NOMO-1 treated with DMSO at 0.1 percent for 48 hours (cell line): ENCODE measurements around the gene ASMTL.
"Not testable (repeated sequence)": the region's sequence is repeated elsewhere in the genome, so short reads cannot be mapped to it uniquely, and the experiment has no call there.

Experiments
- DNase-seq: peaks from one replicate; lab custom pipeline; 2025; ENCODE audit not compliant: unreplicated experiment; lab: John Stamatoyannopoulos, UW

The ASMTL gene

GRCh38 chrX:1452516-1453394, at the start of gene ASMTL:
Gene ASMTL, minus strand, starts transcription at chrX:1452909. Its CDS starts 69 bp downstream, at chrX:1452840.
- no peak for DNase-seq

- DNase-seq: no peak
Observed at GRCh38 chrX:1502241-1502640, 49.5 kb upstream of the ASMTL start.

DNA sequence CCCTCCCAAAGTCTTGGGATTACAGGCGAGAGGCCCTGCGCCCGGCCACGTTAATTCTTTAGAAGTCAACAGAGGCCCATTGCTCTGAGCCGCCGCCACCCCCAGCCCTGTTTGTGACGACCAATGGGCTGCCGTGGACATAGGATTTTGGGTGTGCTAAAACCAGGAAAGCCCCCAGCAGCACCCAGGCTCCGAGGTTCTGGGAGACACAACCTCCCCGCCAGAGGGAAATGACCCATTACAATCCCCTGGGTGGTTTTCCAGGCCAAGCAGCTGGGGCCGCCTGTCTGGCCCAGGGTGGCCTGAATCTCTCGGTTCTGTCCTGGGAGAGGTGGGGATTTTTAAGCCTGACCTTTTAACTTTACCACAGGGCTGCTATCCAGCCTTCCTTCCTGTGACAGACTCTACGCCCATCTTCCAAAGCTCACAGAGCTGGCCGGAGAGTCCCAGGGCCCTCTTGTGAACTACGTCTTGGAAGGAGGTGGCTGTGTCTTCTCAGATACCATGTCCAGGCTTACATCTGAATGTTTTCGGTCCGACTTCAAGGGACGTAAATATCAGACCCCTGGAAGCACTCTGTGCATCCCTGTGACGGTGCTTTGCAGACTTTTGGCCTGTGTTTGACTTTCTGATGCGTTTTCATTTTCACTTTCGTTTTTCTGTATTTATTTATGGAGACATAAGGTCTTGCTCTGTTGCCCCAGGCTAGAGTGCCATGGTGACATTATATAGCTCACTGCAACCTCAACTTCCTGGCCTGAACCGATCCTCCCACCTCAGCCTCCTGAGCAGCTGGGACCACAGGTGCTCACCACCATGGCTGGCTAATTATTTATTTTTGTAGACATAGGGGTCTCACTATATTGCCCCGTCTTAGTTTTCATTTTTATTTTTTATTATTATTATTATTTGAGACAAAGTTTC, 48.3 kb upstream of the ASMTL start:
- DNase-seq: no peak

- DNase-seq: no peak
Observed at GRCh38 chrX:1496076-1496475, 43.4 kb upstream of the ASMTL start.

GRCh38 chrX:1493877-1494510, 41.3 kb upstream of the ASMTL start:
- peak; percentile 77 for DNase-seq

GRCh38 chrX:1493412-1493811, 40.7 kb upstream of the ASMTL start:
- no peak for DNase-seq

- no peak for DNase-seq
Observed at GRCh38 chrX:1492421-1493012, 39.8 kb upstream of the ASMTL start.

DNA sequence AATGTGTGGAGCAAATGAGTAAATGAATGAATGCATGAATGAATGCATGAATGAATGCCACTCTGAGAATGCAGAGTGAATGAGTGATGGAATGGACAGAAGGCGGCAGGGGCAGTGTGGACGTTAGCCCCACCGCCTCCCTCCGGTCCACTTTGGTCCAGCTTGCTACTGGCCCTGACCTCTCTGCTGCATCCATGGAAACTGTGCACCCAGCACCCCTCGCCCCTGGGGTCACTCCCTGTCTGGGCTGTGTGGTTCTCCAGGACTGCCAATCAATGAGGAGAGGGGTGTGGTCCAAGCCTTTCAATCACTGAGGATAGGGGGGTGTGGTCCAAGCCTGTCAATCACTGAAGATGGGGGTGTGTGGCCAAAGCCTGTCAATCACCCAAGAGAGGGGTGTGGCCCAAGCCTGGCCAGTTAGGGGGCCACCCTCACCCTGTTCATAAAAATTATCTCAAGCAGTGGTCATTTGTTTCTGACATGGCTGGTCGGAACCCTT, 39.2 kb upstream of the ASMTL start:
- DNase-seq: no peak

DNA sequence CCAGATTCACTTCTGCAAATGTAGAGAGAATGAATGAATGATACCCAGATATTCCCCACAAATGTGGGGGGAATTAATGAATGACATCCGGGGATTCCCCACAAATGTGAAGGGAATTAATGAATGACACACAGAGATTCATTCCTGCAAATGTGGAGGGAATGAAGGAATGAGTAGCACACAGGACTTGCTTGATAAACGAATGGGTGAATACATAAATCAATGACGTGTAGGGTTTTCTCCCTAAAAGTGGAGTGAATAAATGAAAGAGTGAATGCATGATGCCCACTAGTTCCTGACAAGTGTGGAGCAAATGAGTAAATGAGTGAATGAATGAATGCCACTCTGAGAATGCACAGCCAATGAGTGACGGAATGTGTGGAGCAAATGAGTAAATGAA, 38.5 kb upstream of the ASMTL start:
- DNase-seq: not testable (repeated sequence)

DNA sequence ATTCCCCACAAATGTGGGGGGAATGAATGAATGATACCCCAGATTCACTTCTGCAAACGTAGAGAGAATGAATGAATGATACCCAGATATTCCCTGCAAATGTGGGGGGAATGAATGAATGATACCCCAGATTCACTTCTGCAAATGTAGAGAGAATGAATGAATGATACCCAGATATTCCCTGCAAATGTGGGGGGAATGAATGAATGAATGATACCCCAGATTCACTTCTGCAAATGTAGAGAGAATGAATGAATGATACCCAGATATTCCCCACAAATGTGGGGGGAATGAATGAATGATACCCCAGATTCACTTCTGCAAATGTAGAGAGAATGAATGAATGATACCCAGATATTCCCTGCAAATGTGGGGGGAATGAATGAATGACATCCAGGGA, 38.0 kb upstream of the ASMTL start:
- not testable (repeated sequence) for DNase-seq

DNA sequence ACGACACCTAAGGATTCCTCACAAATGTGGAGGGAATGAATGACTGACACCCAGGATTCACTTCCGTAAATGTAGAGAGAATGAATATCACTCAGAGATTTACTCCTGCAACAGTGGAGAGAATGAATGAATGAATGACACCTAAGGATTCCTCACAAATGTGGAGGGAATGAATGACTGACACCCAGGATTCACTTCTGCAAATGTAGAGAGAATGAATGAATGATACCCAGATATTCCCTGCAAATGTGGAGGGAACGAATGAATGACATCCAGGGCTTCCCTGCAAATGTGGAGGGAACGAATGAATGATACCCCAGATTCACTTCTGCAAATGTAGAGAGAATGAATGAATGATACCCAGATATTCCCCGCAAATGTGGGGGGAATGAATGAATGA, 36.6 kb upstream of the ASMTL start:
- not testable (repeated sequence) for DNase-seq

GRCh38 chrX:1488745-1489144, 36.0 kb upstream of the ASMTL start:
- no peak for DNase-seq

DNA sequence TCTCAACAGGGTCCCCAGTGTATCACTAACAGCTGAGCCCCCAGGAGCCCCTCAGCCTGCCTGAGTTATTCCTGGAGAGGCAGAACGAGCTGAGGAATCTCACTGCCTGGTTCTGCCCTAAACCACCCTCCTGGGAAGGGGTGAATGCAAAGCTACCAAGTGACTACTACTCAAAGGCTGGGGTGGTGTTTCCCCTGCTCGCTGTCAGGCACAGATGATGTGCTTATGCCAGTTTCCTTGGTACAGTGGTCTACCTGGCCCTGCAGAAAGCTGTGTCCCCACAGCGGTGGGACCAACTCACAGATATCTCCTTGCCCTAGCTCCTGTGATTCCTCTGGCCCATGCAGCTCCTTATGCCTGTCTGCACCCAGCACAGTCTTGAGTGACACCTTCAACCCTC, 35.4 kb upstream of the ASMTL start:
- DNase-seq: no peak

DNA sequence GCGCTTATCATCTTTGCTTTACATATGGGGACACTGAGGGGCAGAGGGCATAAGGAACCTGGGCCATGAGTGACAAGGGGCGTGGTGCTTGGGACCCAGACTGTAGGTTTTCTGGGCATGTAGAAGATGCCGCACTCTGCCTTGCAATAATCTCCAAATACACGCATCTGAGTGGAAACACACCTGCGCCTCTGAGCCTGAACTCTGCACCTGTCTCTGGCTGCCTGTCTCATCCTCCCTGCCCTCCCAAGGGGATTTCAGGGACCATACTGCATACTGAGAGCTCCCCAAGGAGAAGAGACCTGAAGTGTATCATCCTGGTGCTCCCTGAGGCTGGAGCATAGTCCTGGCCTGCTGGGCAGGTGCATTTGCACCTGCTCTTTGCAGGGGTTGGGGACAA, 34.7 kb upstream of the ASMTL start:
- no peak for DNase-seq

GRCh38 chrX:1486749-1487361, 34.1 kb upstream of the ASMTL start:
- no peak for DNase-seq

GRCh38 chrX:1486177-1486576, 33.5 kb upstream of the ASMTL start:
- no peak for DNase-seq

DNA sequence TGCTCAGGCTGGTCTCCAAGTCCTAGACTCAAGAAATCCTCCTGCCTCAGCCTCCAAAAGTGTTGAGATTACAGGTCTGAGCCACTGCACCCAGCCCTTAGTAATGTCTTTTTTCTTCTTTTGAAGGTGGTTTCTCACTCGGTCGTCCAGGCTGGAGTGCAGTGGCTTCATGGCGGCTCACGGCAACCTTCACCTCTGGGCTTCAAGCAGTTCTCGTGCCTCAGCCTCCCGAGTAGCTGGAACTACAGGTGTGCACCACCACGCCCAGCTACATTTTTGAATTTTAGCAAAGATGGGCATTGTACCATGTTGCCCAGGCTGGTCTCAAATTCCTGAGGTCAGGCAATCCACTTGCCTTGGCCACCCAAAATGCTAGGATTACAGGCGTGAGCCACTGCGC, 32.3 kb upstream of the ASMTL start:
- no peak for DNase-seq

GRCh38 chrX:1484638-1485019, 31.9 kb upstream of the ASMTL start:
- no peak for DNase-seq

DNA sequence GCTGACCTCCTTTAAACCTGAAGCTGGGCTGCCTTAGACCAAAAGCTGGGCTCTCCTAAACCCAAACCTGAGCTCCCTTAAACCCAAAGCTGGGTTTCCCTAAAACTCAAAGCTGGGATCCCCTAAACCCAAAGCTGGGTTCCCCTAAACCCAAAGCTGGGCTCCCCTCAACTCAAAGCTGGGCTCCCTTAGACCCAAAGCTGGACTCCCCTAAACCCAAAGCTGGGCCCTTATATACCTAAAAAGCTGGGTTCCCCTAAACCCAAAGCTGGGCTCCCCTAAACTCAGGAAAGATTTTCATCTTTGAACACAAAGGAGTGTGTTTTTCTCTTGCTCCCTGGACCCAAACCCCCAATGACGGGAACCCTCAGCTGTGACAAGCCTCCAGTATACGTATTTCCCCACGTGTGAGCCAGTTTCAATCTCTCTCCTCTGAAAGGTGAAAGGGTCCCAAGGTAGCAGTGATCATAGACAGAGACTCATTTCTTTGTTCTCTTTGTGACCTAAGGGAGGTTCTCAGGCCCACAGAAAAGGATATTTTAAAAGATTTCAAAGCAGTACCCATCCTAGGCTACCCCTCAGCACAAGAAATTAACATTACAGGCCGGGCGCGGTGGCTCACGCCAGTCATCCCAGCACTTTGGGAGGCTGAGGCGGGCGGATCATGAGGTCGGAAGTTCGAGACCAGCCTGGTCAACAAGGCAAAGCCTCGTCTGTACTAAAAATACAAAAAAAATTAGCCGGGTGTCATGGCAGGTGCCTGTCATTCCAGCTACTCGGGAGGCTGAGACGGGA, 31.3 kb upstream of the ASMTL start:
- no peak for DNase-seq

DNA sequence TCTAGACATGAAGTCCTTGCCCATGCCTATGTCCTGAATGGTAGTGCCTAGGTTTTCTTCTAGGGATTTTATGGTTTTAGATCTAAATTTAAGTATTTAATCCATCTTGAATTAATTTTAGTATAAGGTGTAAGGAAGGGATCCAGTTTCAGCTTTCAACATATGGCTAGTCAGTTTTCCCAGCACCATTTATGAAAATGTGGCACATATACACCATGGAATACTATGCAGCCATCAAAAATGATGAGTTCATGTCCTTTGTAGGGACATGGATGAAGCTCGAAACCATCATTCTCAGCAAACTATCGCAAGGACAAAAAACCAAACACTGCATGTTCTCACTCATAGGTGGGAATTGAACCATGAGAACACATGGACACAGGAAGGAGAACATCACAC, 29.8 kb upstream of the ASMTL start:
- not testable (repeated sequence) for DNase-seq
